Measurements from ENCODE around the gene BHLHA15.

The BHLHA15 gene

GRCh38 chr7:98228801-98229200, 17.6 kb downstream of the BHLHA15 start:
- no CpG with 5 or more reads among the region's 16 CpGs for WGBS (ENCODE audit: insufficient coverage, insufficient read length)

GRCh38 chr7:98229441-98229840, 18.2 kb downstream of the BHLHA15 start:
- no peaks in the 10 kb centered on the region for H3K36me3 ChIP-seq (ENCODE audit: control insufficient read depth, insufficient read depth, low read length)
- DNase-seq (ENCODE audit: low read depth, low spot score) = no peak
- no peak overlapping the region for H3K4me3 ChIP-seq (ENCODE audit: low read length)
- no peak overlapping the region for H3K27ac ChIP-seq (ENCODE audit: low read length)
- no CpG with 5 or more reads among the region's 11 CpGs for WGBS (ENCODE audit: insufficient coverage, insufficient read length)
- no peaks in the 10 kb centered on the region for H3K9me3 ChIP-seq (ENCODE audit: control insufficient read depth, insufficient read depth, low read length)
- H3K4me1 ChIP-seq (ENCODE audit: control insufficient read depth, insufficient read depth, low read length) = no peaks in the 10 kb centered on the region
- H3K27me3 ChIP-seq (ENCODE audit: control insufficient read depth, insufficient read depth, low read length) = no peaks in the 10 kb centered on the region

More at GRCh38 chr7:98228801-98229200, 17.6 kb downstream of the BHLHA15 start:
- Histone ChIP-seq H3K4me3 (ENCODE audit: low read length) (no peak overlapping the region), H3K36me3 (ENCODE audit: control insufficient read depth, insufficient read depth, low read length) (no peaks in the 10 kb centered on the region; the same call in 1 of the 2 replicates), H3K4me1 (ENCODE audit: control insufficient read depth, insufficient read depth, low read length) (no peaks in the 10 kb centered on the region), H3K27ac (ENCODE audit: low read length) (no peak overlapping the region), H3K27me3 (ENCODE audit: control insufficient read depth, insufficient read depth, low read length) (no peaks in the 10 kb centered on the region), H3K9me3 (ENCODE audit: control insufficient read depth, insufficient read depth, low read length) (no peaks in the 10 kb centered on the region)
- no peak for DNase-seq (ENCODE audit: low read depth, low spot score)

- no peaks in the 10 kb centered on the region for H3K9me3 ChIP-seq (ENCODE audit: control insufficient read depth, insufficient read depth, low read length)
- H3K36me3 ChIP-seq (ENCODE audit: control insufficient read depth, insufficient read depth, low read length) = no peaks in the 10 kb centered on the region
- no peak overlapping the region for H3K27ac ChIP-seq (ENCODE audit: low read length)
- H3K4me3 ChIP-seq (ENCODE audit: low read length) = no peak overlapping the region
- DNase-seq (ENCODE audit: low read depth, low spot score) = no peak
- no peaks in the 10 kb centered on the region for H3K27me3 ChIP-seq (ENCODE audit: control insufficient read depth, insufficient read depth, low read length)
- no peaks in the 10 kb centered on the region for H3K4me1 ChIP-seq (ENCODE audit: control insufficient read depth, insufficient read depth, low read length)
- no CpG with 5 or more reads among the region's 17 CpGs for WGBS (ENCODE audit: insufficient coverage, insufficient read length)
Observed at GRCh38 chr7:98229991-98230745, 18.9 kb downstream of the BHLHA15 start.

- no peak for DNase-seq (ENCODE audit: low read depth, low spot score)
- no peak overlapping the region for H3K4me3 ChIP-seq (ENCODE audit: low read length)
Observed at GRCh38 chr7:98230746-98231471, 19.7 kb downstream of the BHLHA15 start.

GRCh38 chr7:98231493-98232262, 20.4 kb downstream of the BHLHA15 start:
- Histone ChIP-seq H3K9me3 (ENCODE audit: control insufficient read depth, insufficient read depth, low read length) (no peaks in the 10 kb centered on the region), H3K27me3 (ENCODE audit: control insufficient read depth, insufficient read depth, low read length) (no peaks in the 10 kb centered on the region), H3K4me3 (ENCODE audit: low read length) (no peak overlapping the region), H3K36me3 (ENCODE audit: control insufficient read depth, insufficient read depth, low read length) (no peaks in the 10 kb centered on the region), H3K27ac (ENCODE audit: low read length) (no peak overlapping the region), H3K4me1 (ENCODE audit: control insufficient read depth, insufficient read depth, low read length) (no peaks in the 10 kb centered on the region)
- no CpG with 5 or more reads among the region's 25 CpGs for WGBS (ENCODE audit: insufficient coverage, insufficient read length)
- DNase-seq (ENCODE audit: low read depth, low spot score) = no peak

More at GRCh38 chr7:98230746-98231471, 19.7 kb downstream of the BHLHA15 start:
- Histone ChIP-seq H3K4me1 (ENCODE audit: control insufficient read depth, insufficient read depth, low read length) (no peaks in the 10 kb centered on the region), H3K9me3 (ENCODE audit: control insufficient read depth, insufficient read depth, low read length) (no peaks in the 10 kb centered on the region), H3K27ac (ENCODE audit: low read length) (no peak overlapping the region), H3K27me3 (ENCODE audit: control insufficient read depth, insufficient read depth, low read length) (no peaks in the 10 kb centered on the region), H3K36me3 (ENCODE audit: control insufficient read depth, insufficient read depth, low read length) (no peaks in the 10 kb centered on the region)
- WGBS (ENCODE audit: insufficient coverage, insufficient read length) = no CpG with 5 or more reads among the region's 30 CpGs

GRCh38 chr7:98232263-98232585, 21.0 kb downstream of the BHLHA15 start:
- H3K27me3 ChIP-seq (ENCODE audit: control insufficient read depth, insufficient read depth, low read length) = no peaks in the 10 kb centered on the region
- no peak overlapping the region for H3K4me3 ChIP-seq (ENCODE audit: low read length)
- DNase-seq (ENCODE audit: low read depth, low spot score) = no peak
- H3K4me1 ChIP-seq (ENCODE audit: control insufficient read depth, insufficient read depth, low read length) = no peaks in the 10 kb centered on the region
- no CpG with 5 or more reads among the region's 8 CpGs for WGBS (ENCODE audit: insufficient coverage, insufficient read length)
- H3K27ac ChIP-seq (ENCODE audit: low read length) = no peak overlapping the region
- H3K36me3 ChIP-seq (ENCODE audit: control insufficient read depth, insufficient read depth, low read length) = no peaks in the 10 kb centered on the region
- no peaks in the 10 kb centered on the region for H3K9me3 ChIP-seq (ENCODE audit: control insufficient read depth, insufficient read depth, low read length)

GRCh38 chr7:98232799-98233198, 21.6 kb downstream of the BHLHA15 start:
- DNase-seq (ENCODE audit: low read depth, low spot score) = no peak
- WGBS (ENCODE audit: insufficient coverage, insufficient read length) = no CpG with 5 or more reads among the region's 16 CpGs

GRCh38 chr7:98233219-98234070, 22.2 kb downstream of the BHLHA15 start:
- H3K4me1 ChIP-seq (ENCODE audit: control insufficient read depth, insufficient read depth, low read length) = no peaks in the 10 kb centered on the region
- no peak overlapping the region for H3K4me3 ChIP-seq (ENCODE audit: low read length)
- DNase-seq (ENCODE audit: low read depth, low spot score) = no peak
- peaks cover 5% of the 10 kb centered on the region; the same call in 1 of the 2 replicates for H3K36me3 ChIP-seq (ENCODE audit: control insufficient read depth, insufficient read depth, low read length)
- H3K27ac ChIP-seq (ENCODE audit: low read length) = no peak overlapping the region
- H3K27me3 ChIP-seq (ENCODE audit: control insufficient read depth, insufficient read depth, low read length) = no peaks in the 10 kb centered on the region
- WGBS (ENCODE audit: insufficient coverage, insufficient read length) = no CpG with 5 or more reads among the region's 32 CpGs
- H3K9me3 ChIP-seq (ENCODE audit: control insufficient read depth, insufficient read depth, low read length) = no peaks in the 10 kb centered on the region

More at GRCh38 chr7:98232799-98233198, 21.6 kb downstream of the BHLHA15 start:
- no peak overlapping the region for H3K27ac ChIP-seq (ENCODE audit: low read length)
- no peak overlapping the region for H3K4me3 ChIP-seq (ENCODE audit: low read length)
- H3K27me3 ChIP-seq (ENCODE audit: control insufficient read depth, insufficient read depth, low read length) = no peaks in the 10 kb centered on the region
- no peaks in the 10 kb centered on the region for H3K36me3 ChIP-seq (ENCODE audit: control insufficient read depth, insufficient read depth, low read length)
- H3K9me3 ChIP-seq (ENCODE audit: control insufficient read depth, insufficient read depth, low read length) = no peaks in the 10 kb centered on the region
- H3K4me1 ChIP-seq (ENCODE audit: control insufficient read depth, insufficient read depth, low read length) = no peaks in the 10 kb centered on the region

GRCh38 chr7:98234429-98235147, 23.3 kb downstream of the BHLHA15 start:
- no peak overlapping the region for H3K27ac ChIP-seq (ENCODE audit: low read length)
- no CpG with 5 or more reads among the region's 10 CpGs for WGBS (ENCODE audit: insufficient coverage, insufficient read length)
- peaks cover 5% of the 10 kb centered on the region; the same call in 1 of the 2 replicates for H3K36me3 ChIP-seq (ENCODE audit: control insufficient read depth, insufficient read depth, low read length)
- H3K27me3 ChIP-seq (ENCODE audit: control insufficient read depth, insufficient read depth, low read length) = no peaks in the 10 kb centered on the region
- H3K4me3 ChIP-seq (ENCODE audit: low read length) = no peak overlapping the region
- no peaks in the 10 kb centered on the region for H3K4me1 ChIP-seq (ENCODE audit: control insufficient read depth, insufficient read depth, low read length)
- no peaks in the 10 kb centered on the region for H3K9me3 ChIP-seq (ENCODE audit: control insufficient read depth, insufficient read depth, low read length)
- DNase-seq (ENCODE audit: low read depth, low spot score) = no peak

All from iPS DF 6.9 (cell line).